NCI-H2107 treated with DMSO at 0.1 percent for 48 hours (cell line): Measurements from ENCODE around the gene RETREG3.
A peak's percentile ranks its signal among the peaks of the same experiment; 100 is the strongest.
"Not testable (repeated sequence)": the region's sequence is repeated elsewhere in the genome, so short reads cannot be mapped to it uniquely, and the experiment has no call there.

Experiments used
- DNase-seq: peaks from one replicate; lab custom pipeline; 2025; ENCODE audit not compliant: unreplicated experiment; lab: John Stamatoyannopoulos, UW

The RETREG3 gene

GRCh38 chr17:42609182-42609813 lies at the start of gene RETREG3, which contains the start of gene TUBG1:
TSS of gene RETREG3 (minus strand) at chr17:42609374. CDS start at chr17:42609324, 50 bp downstream.
TSS of gene TUBG1 (plus strand) at chr17:42609683. CDS start at chr17:42609738, 55 bp downstream.
- DNase-seq, result peak; percentile 96

- no peak for DNase-seq
These were observed 48.8 kb upstream of the RETREG3 start for GRCh38 chr17:42657824-42658588.

DNA sequence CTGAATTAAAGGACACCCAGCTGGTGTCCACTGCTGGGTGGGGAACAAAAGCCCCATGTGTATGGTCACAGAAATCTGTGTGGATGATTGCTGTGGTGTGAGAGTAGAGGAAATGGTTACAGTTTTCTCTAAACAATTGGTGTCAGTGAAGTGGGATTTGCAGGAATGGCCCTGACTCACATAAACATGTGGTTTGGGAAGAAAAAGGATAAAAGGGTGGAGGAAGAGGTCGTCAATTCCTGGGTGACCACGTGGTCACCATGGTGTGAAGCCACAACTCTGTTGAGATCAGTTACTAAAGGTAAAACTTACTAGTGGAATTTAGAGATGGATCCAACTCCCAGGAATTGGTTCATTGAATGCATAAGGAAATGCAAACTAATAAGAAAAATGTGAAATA lies 46.4 kb upstream of the RETREG3 start:
- DNase-seq, result no peak

DNA sequence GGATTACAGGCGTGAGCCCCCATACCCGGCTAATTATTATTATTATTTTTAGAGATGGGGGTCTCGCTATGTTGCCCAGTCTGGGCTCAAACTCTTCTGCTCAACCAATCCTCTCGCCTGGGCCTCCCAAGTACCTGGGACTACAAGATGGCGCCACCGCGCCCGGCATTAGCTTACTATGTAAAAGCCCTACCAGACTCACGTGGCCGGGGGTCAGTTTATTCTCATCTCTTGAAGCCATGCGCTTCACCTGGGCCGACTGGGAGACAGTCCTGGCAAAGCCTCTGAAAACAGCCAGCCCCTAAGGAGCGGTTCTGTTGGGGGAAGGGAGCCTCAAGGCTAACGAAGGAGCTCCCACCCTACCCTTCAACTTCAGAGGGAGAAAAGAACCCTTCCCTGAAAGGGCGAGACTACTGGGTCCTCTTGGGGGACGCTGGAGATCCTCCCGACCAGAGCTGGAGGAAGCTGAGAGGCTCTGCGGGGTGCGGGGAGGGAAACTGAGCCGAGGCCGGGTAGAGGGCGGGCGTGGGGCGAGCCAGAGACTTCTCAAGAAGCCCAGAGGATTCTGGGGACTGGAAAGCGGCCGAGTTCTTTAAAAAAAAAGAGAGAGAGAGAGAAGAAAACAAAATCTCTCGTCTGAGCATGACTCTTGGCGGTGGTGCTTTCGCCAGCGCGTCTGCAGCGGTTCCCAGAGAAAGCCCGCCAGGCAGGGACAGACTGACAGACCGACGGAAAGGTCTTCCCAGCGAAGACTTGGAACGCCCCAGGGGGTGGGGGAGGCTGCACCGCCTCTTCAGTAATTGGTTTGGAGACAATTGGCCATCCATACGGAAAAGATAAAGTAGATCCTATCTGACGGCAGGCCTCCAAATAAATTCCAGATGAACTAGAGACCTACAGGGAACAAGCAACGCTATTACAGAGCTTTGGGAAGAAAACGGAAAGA lies 44.3 kb upstream of the RETREG3 start:
- no peak for DNase-seq

DNA sequence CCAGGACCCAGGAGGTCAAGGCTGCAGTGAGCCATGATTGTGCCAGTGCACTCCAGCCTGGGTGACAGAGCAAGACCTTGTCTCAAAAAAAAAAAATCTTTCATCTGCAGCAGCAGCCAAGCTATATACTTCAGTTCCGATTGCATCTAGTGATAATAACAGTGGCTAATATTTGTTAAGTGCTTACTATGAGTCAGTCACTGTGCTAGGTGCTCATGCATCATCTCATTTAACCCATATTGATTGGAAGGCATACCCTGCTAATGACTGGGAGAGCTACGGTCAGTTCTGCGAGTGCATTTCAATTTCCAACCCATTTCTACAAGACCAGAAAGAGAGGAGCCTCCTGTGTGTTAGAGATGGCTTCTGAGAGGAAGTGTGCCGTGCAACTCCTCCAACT lies 42.2 kb upstream of the RETREG3 start:
- DNase-seq, result no peak

GRCh38 chr17:42647778-42648177 lies 38.6 kb upstream of the RETREG3 start:
- no peak for DNase-seq

DNA sequence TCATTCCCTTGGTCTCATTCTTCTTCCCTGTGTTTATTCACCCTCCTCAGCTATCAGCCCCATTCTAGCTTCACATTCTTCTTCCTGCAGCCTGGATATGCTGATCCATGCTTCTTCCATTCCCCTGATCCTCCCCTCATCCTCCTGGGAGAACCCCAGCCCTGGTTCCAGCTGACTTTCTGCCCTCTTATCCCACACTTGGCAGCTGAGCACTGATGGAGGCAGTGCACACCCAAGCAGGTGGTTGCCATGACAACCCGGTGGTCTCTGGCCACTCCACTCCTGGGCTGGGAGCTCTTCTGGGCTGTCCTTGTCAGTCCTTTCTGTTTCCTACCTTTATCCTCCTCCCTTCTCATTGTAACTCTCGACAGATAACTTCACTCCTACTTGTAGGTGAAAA lies 33.2 kb upstream of the RETREG3 start:
- DNase-seq, result no peak

DNA sequence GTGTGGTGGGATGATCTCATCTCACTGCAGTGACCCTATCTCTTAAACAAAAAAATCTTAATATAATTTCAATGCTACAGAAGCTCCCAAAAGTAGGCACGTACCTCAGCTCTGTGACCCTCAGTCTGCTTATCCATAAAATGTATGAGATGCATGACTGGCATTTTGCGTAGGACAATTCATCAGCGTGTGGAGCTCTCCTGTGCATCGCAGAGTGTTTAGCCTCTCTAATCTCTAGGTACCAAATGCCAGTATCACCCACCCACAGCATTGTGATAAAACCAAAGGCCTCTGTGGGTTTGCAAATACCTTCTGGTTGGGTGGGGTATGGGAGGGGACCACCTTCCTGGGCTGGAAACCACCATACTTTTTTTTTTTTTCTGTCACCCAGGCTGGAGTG lies 30.9 kb upstream of the RETREG3 start:
- no peak for DNase-seq

- no peak for DNase-seq
These were observed 30.4 kb upstream of the RETREG3 start for GRCh38 chr17:42639525-42640113.

GRCh38 chr17:42632949-42633444 lies 23.8 kb upstream of the RETREG3 start:
- no peak for DNase-seq

- DNase-seq, result no peak
These were observed 20.3 kb upstream of the RETREG3 start for GRCh38 chr17:42629411-42630009.

- not testable (repeated sequence) for DNase-seq
These were observed 18.0 kb upstream of the RETREG3 start for GRCh38 chr17:42627032-42627764.

- DNase-seq, result peak; percentile 83
These were observed 14.8 kb upstream of the RETREG3 start for GRCh38 chr17:42623732-42624596.

DNA sequence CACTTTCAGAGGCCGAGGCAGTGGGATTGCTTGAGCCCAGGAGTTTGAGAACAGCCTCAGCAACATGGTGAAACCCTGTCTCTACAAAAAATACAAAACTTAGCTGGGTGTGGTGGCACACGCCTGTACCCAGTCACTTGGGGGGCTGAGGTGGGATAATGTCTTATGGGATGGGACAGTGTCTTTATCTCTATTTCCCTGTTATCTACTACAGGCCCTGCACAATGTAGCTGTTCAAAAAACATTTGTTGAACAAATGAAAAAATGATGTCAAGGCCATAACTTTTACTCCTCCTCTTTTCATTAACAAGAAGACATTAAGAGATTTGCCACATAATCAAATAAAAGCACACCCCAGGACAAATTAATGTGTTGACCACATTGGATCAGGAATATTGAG lies 14.1 kb upstream of the RETREG3 start:
- no peak for DNase-seq

- not testable (repeated sequence) for DNase-seq
These were observed 12.8 kb upstream of the RETREG3 start for GRCh38 chr17:42621987-42622386.

GRCh38 chr17:42618442-42619150 lies 9.4 kb upstream of the RETREG3 start:
- peak; percentile 90 for DNase-seq

DNA sequence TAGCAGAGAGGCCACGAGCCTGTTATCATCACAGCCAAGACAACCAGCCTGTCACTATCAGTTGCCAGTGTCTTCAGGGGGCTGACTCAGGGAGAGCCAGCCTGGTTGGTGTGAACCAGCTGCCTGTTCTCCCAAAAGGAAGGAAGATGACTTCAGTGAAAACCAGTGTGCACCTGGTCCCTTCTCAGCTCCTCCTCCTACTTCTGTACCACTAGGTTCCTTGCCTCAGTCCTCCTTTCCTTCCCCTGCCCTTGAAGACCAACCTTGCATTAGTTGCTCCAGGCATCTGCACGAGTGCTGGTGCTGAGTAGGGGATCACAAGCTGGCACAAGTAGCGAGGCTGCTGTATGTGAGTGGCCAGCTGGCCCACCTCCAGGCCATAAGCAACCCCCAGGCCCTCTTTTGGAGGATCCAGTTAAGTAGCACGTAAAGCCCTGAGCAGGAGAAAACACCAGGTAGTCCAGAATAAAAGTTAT lies 8.8 kb upstream of the RETREG3 start:
- peak; percentile 42 for DNase-seq

GRCh38 chr17:42613699-42614295 lies 4.6 kb upstream of the RETREG3 start:
- DNase-seq, result no peak
